H54 (cell line): ENCODE results near the gene RBMS3.
A peak's percentile ranks its signal among the peaks of the same experiment; 100 is the strongest.
"Not testable (repeated sequence)": the region's sequence is repeated elsewhere in the genome, so short reads cannot be mapped to it uniquely, and the experiment has no call there.

ENCODE experiments used
- DNase-seq: peaks from one replicate; pipeline ENCODE4 v3.0.0; 2011; ENCODE audit warnings: low spot score, mixed read lengths; ENCODE audit not compliant: insufficient read length
- FAIRE-seq: peaks from 3 replicates; lab custom pipeline; 2011; peaks lifted over from hg19 to GRCh38; lab: Jason Lieb, UNC
- POLR2A ChIP-seq: IDR thresholded peaks from 2 replicates; pipeline ENCODE4 v1.6.1; 2011; ENCODE audit warnings: low read depth, mild to moderate bottlenecking, low read length

The RBMS3 gene

GRCh38 chr3:29668728-29669127 lies 387.9 kb downstream of the RBMS3 start:
- DNase-seq = no peak
- TF ChIP-seq POLR2A = no peak
- FAIRE-seq = no peak

GRCh38 chr3:29670476-29670875 lies 389.6 kb downstream of the RBMS3 start:
- DNase-seq, FAIRE-seq: not testable (repeated sequence)

GRCh38 chr3:29677421-29677820 lies 396.6 kb downstream of the RBMS3 start:
- DNase-seq (no peak), FAIRE-seq (no peak)
- no peak for TF ChIP-seq POLR2A

- DNase-seq (no peak), FAIRE-seq (peak; percentile 36)
- TF ChIP-seq POLR2A = no peak
Observed at GRCh38 chr3:29679944-29680343, 399.1 kb downstream of the RBMS3 start.

- peak; percentile 87 for FAIRE-seq
- no peak for TF ChIP-seq POLR2A
- no peak for DNase-seq
Observed at GRCh38 chr3:29683018-29683993, 402.4 kb downstream of the RBMS3 start.

GRCh38 chr3:29686889-29687592 lies 406.2 kb downstream of the RBMS3 start:
- no peak for TF ChIP-seq POLR2A
- DNase-seq (no peak), FAIRE-seq (peak; percentile 83)

- TF ChIP-seq POLR2A = no peak
- DNase-seq (no peak), FAIRE-seq (peak; percentile 75)
Observed at GRCh38 chr3:29690686-29691353, 409.9 kb downstream of the RBMS3 start.

- FAIRE-seq = peak; percentile 99
- DNase-seq = peak; percentile 32
- no peak for TF ChIP-seq POLR2A
Observed at GRCh38 chr3:29693863-29694262, 413.0 kb downstream of the RBMS3 start.

- no peak for FAIRE-seq
- no peak for TF ChIP-seq POLR2A
Observed at GRCh38 chr3:29694331-29694730, 413.5 kb downstream of the RBMS3 start.

GRCh38 chr3:29694783-29695182 lies 413.9 kb downstream of the RBMS3 start:
- TF ChIP-seq POLR2A = no peak
- FAIRE-seq (peak; percentile 98), DNase-seq (peak; percentile 22)

More at GRCh38 chr3:29694331-29694730, 413.5 kb downstream of the RBMS3 start:
- no peak for DNase-seq

GRCh38 chr3:29695201-29695600 lies 414.3 kb downstream of the RBMS3 start:
- TF ChIP-seq POLR2A = no peak
- DNase-seq = no peak
- FAIRE-seq = no peak

- FAIRE-seq (peak; percentile 69), DNase-seq (no peak)
- no peak for TF ChIP-seq POLR2A
Observed at GRCh38 chr3:29695643-29696198, 414.9 kb downstream of the RBMS3 start.

- no peak for TF ChIP-seq POLR2A
- no peak for FAIRE-seq
- DNase-seq = no peak
Observed at GRCh38 chr3:29696311-29696710, 415.4 kb downstream of the RBMS3 start.
